PC-9 (cell line): ENCODE data around the gene KHK.

Experiments
- CTCF ChIP-seq: fragments of 200-600 bp; sonication (generic); conservative IDR thresholded peaks from 2 replicates; pipeline ENCODE4 v1.6.1; 2017; ENCODE audit warnings: mixed run types, antibody characterized with exemption, mild to moderate bottlenecking, moderate library complexity
- EZH2 ChIP-seq: fragments of 200-600 bp; sonication (generic); IDR thresholded peaks from 2 replicates; pipeline ENCODE4 v1.8.0; 2017; ENCODE audit warnings: antibody characterized with exemption, low read depth

GRCh38 chr2:27117995-27118524 lies 31.5 kb downstream of the KHK start:
- TF ChIP-seq CTCF (no peak), EZH2 (no peak)
